Spleen (tissue), 13 donors: ENCODE data around the gene LMO2. TPM values are rescaled to one million over a fixed set of nuclear protein-coding genes. Genes with fewer than 3 reads are reported as not detected.
A peak's percentile ranks its signal among the peaks of the same experiment; 100 is the strongest.

Experiments used
- DNase-seq: peaks from one replicate; pipeline ENCODE4 v3.0.0-alpha.2; 2020
- H3K27ac ChIP-seq, 8 donors: fragments of 200-600 bp; sonication (generic) in 7 of 8; 1 replicate in 4 of 8; 2 replicates in 4 of 8; pipeline versions ENCODE4 v1.5.0 to v1.8.0; 2016 to 2021; ENCODE audit warnings: inconsistent platforms in 4 of 8, mild to moderate bottlenecking in 4 of 8, moderate library complexity in 1 of 8
- H3K27me3 ChIP-seq, 7 donors: fragments of 200-600 bp; sonication (generic) in 6 of 7; replicated peaks in 1 of 7; 1 replicate in 4 of 7; 2 replicates in 3 of 7; pipeline versions ENCODE4 v1.5.0 to v1.8.0; 2016 to 2021; ENCODE audit warnings: inconsistent platforms in 3 of 7, mild to moderate bottlenecking in 1 of 7
- H3K36me3 ChIP-seq, 6 donors: fragments of 200-600 bp; sonication (generic) in 5 of 6; 1 replicate in 4 of 6; 2 replicates in 2 of 6; pipeline versions ENCODE4 v1.5.0 to v1.8.0; 2016 to 2021; ENCODE audit warnings: inconsistent platforms in 2 of 6
- H3K4me1 ChIP-seq, 6 donors: fragments of 200-600 bp; sonication (generic) in 5 of 6; 1 replicate in 3 of 6; 2 replicates in 3 of 6; pipeline versions ENCODE4 v1.5.0 to v1.8.0; 2016 to 2021; ENCODE audit warnings: inconsistent platforms in 3 of 6
- H3K4me3 ChIP-seq, 8 donors: fragments of 200-600 bp; sonication (generic) in 7 of 8; 1 replicate in 4 of 8; 2 replicates in 4 of 8; pipeline versions ENCODE4 v1.5.0 to v1.8.0; 2016 to 2021; ENCODE audit warnings: inconsistent platforms in 4 of 8, mild to moderate bottlenecking in 4 of 8, moderate library complexity in 2 of 8
- H3K9me3 ChIP-seq, 8 donors: fragments of 200-600 bp; sonication (generic) in 7 of 8; 1 replicate in 4 of 8; 2 replicates in 4 of 8; pipeline versions ENCODE4 v1.5.0 to v1.8.0; 2016 to 2021; ENCODE audit warnings: inconsistent platforms in 4 of 8
- CTCF ChIP-seq, 11 experiments: fragments of 200-600 bp in 7 of 11; fragments of 450-650 bp in 4 of 11; sonication (generic) in 4 of 11; IDR thresholded peaks in 8 of 11; conservative IDR thresholded peaks in 3 of 11; 1 replicate in 7 of 11; 2 replicates in 4 of 11; pipeline versions ENCODE4 v1.4.0 to v1.8.0; 2016 to 2021; ENCODE audit warnings: antibody characterized with exemption in 11 of 11, inconsistent platforms in 4 of 11, mild to moderate bottlenecking in 1 of 11
- POLR2A ChIP-seq, 3 donors: fragments of 450-650 bp; IDR thresholded peaks; one replicate each; pipeline ENCODE4 v1.5.1; 2017; ENCODE audit warnings: antibody characterized with exemption in 3 of 3, mild to moderate bottlenecking in 1 of 3
- POLR2AphosphoS5 ChIP-seq, 3 donors: sonication (generic); formaldehyde crosslinking; IDR thresholded peaks; one replicate each; pipeline ENCODE4 v1.5.1; 2017; ENCODE audit warnings: antibody characterized with exemption in 3 of 3
- WGBS, 5 donors: extraction: QIAGEN DNeasy Blood & Tissue Kit in 3 of 5; methylation state at CpG; one replicate each; pipeline versions ENCODE4 v1.1.5 to v1.1.7; 2013 to 2018; 5-methylcytosine and 5-hydroxymethylcytosine counted together
- intact Hi-C: fragments of 100-400 bp; cut with DNase I; formaldehyde crosslinking; loops from one replicate; pipeline ENCODE4 v1.15.0; 2023; ENCODE audit warnings: low total_unique reads
- long read RNA-seq, 2 donors: transcript quantifications; one replicate each; lab custom pipeline, GENCODE V29; 2026
- polyA plus RNA-seq, 3 donors: library from polyadenylated mRNA; stranded (reverse); fragments of 200-250 nt; gene quantifications; one replicate each; pipeline ENCODE4 v1.2.1, GENCODE V29; 2013
- total RNA-seq, 7 donors: library from RNA; depleted of rRNA in 3 of 7; stranded (reverse); fragments of >200 nt in 3 of 7; fragmentation: NEBNext Ultra II Directional in 4 of 7; extraction: Animal tissue kit (Norgen Biotek cat#: 25700) in 4 of 7; gene quantifications; one replicate each; pipeline versions ENCODE4 v1.1.0 to v1.2.1, GENCODE V29; 2016 to 2021
- donor health status: healthy with polysubstance abuse.
- donor health status: DM: no; HTN: no; CAD: no; lungs with moderate emphysema.
- donor health status: DM: no; HTN: no; CAD: no.
- donor health status: Bipolar disorder and iron deficiency.
- donor health status: healthy.
- donor health status: DM: no; HTN: no; CAD: no.
- donor health status: DM: yes; HTN: yes; CAD: no.

LMO2 gene
- total RNA-seq (10 to 100 TPM; 46.6 to 79.4 (median 63.5) TPM), polyA plus RNA-seq (10 to 100 TPM; 36.0 to 66.6 (median 48.9) TPM)
- long read RNA-seq, donor 1, transcript LMO2-204 (2 exons, 1,550 nt): minor isoform, 21 of 89 reads
- long read RNA-seq, donor 1, transcript LMO2-202 (3 exons, 1,687 nt): major isoform, 31 of 89 reads
- long read RNA-seq, donor 1, partial matches to known transcripts: 8 of 89 reads
- long read RNA-seq, donor 1, other reads (novel, unspliced or antisense): 29 of 89 reads
- long read RNA-seq, donor 2, transcript LMO2-202 (3 exons, 1,687 nt): major isoform, 24 of 45 reads
- long read RNA-seq, donor 2, transcript LMO2-204 (2 exons, 1,550 nt): minor isoform, 7 of 45 reads
- long read RNA-seq, donor 2, partial matches to known transcripts: 7 of 45 reads
- long read RNA-seq, donor 2, other reads (novel, unspliced or antisense): 7 of 45 reads

DNA sequence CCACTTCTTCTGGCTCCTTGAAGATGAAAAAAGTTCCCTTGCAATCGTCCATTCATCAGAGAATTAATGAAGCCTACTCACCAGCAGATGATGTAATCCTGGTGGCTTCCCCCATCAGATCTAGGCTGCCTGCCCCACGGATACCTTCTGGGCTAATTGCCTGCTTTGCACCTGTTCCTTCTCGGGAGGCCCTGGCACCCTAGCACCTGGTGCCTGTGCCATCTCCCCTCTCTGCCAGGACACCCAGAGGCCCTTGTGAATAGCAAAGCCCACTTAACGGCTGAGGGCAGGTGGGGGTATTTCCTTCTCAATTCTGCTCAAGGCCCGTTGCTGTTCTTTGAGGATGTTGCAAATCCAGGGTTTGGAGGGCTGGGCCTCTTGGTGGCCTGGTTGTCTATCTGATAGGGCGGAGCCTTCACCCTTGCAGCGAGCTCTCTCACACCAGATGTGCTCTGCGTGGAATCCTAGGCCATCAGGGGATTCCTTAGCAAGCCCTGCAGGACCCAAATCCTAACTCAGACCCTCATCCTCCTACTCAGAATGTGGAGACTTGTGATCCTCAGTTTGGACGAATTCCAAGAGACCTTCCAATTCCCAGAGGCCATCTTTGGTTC is at the start of gene LMO2:
TSS of gene LMO2 (minus strand) at position 363 of the 614 bp plus-strand sequence. CDS start 22,360 bp downstream, outside the sequence.
- Histone ChIP-seq H3K27me3 (no peaks in the 10 kb centered on the region), H3K9me3 (no peaks in the 10 kb centered on the region), H3K36me3 (no peaks in the 10 kb centered on the region), H3K4me3 (peak within 1 kb of the TSS in 1 of 8 donors; percentile 11), H3K4me1 (peaks cover 21 to 78% (median 47%) of the 10 kb centered on the region in 6 donors), H3K27ac (peak within 1 kb of the TSS in 7 of 8 donors; percentile 85 to 93 (median 90))
- WGBS, 5 donors: 38 to 75% (median 48%) methylated on average over 7 to 9 of the region's 9 CpGs
- TF ChIP-seq CTCF (IDR thresholded peaks at IDR 0.05 in 8 of 11, conservative IDR thresholded peaks at IDR 0.05 in 3 of 11) (no peak), POLR2A (IDR thresholded peaks at IDR 0.05) (no peak), POLR2AphosphoS5 (IDR thresholded peaks at IDR 0.05) (no peak)
- no peak for DNase-seq
- intact Hi-C loops: no loop called here

DNA sequence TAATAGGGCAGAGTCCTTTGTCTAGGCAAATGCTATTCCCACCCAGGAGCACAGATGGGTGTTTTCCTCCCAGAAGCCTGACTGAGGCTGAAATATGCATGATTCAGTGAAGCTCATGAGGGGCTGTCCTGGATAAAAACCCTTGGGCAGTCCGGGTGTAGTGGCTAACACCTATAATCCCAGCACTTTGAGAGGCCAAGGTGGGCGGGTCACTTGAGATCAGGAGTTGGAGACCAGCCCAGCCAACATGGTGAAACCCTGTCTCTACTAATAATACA is 48.6 kb upstream of the LMO2 start:
- DNase-seq: no peak
- no peak overlapping the region for H3K27ac ChIP-seq
- no peaks in the 10 kb centered on the region for H3K36me3 ChIP-seq
- no peak overlapping the region for H3K4me3 ChIP-seq
- 54 to 82% (median 78%) methylated on average over 2 of the region's 2 CpGs for WGBS, 5 donors
- no peaks in the 10 kb centered on the region for H3K27me3 ChIP-seq
- intact Hi-C loops: no loop called here
- H3K4me1 ChIP-seq: peaks cover 0 to 50% (median 35%) of the 10 kb centered on the region in 6 donors
- H3K9me3 ChIP-seq: no peaks in the 10 kb centered on the region
- TF ChIP-seq CTCF (IDR thresholded peaks at IDR 0.05 in 8 of 11, conservative IDR thresholded peaks at IDR 0.05 in 3 of 11) (no peak), POLR2AphosphoS5 (IDR thresholded peaks at IDR 0.05) (no peak)

- H3K27ac ChIP-seq: peak overlapping the region in 7 of 8 donors; percentile 18 to 73 (median 56)
- no peak for DNase-seq
- WGBS, 5 donors: 28 to 46% (median 41%) methylated on average over 15 of the region's 15 CpGs
- H3K4me1 ChIP-seq: peaks cover 0 to 65% (median 41%) of the 10 kb centered on the region in 6 donors
- no peak overlapping the region for H3K4me3 ChIP-seq
- H3K27me3 ChIP-seq: no peaks in the 10 kb centered on the region
- intact Hi-C loops: no loop called here
- TF ChIP-seq POLR2AphosphoS5 (IDR thresholded peaks at IDR 0.05) (peak in 1 of 3 donors; percentile 56), POLR2A (IDR thresholded peaks at IDR 0.05) (no peak)
- peaks cover 0 to 7% (median under 1%) of the 10 kb centered on the region in 8 donors for H3K9me3 ChIP-seq
- H3K36me3 ChIP-seq: no peaks in the 10 kb centered on the region
These were observed 45.1 kb upstream of the LMO2 start for GRCh38 chr11:33936725-33937604.
